ENCODE measurements around the gene MAGT1.
"Not testable (repeated sequence)": the region's sequence is repeated elsewhere in the genome, so short reads cannot be mapped to it uniquely, and the experiment has no call there.

GRCh38 chrX:77881418-77881817 lies 13.8 kb downstream of the MAGT1 start:
- not testable (repeated sequence) for TF ChIP-seq CTCF (conservative IDR thresholded peaks at IDR 0.05; ENCODE audit: low read length); EZH2phosphoT487 (IDR thresholded peaks at IDR 0.05; ENCODE audit: borderline replicate concordance, low read depth, low read length)
